Measurements from ENCODE around the gene CAMK2A.

DNA sequence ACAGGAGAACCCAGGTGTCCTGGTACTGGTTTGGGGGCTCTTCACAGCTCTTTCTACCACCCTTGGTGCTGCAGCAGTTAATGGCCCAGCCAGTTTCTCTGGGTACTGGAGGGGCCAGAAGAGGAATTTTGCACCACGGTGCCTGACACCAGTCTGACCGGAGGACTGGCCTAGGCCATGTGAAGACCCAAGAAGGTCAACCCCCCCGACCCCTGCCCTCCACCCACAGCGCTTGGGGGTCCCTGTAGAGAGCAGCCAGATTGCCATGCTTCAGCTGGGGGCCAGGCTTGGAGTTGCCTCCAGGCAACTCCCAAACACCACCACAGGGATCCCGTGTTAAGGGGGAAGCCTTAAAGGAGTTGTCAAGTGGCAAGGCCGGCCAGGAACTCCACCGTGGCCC is 6.9 kb upstream of the CAMK2A start:
- TF ChIP-seq RAD21 (IDR thresholded peaks at IDR 0.05; ENCODE audit: low read length) (no peak), EZH2phosphoT487 (IDR thresholded peaks at IDR 0.05; ENCODE audit: borderline replicate concordance, low read depth) (no peak), SIN3A (IDR thresholded peaks at IDR 0.05; ENCODE audit: borderline replicate concordance, low read depth, low read length) (no peak), FOXM1 (IDR thresholded peaks at IDR 0.05; ENCODE audit: low read depth) (no peak), ELF1 (IDR thresholded peaks at IDR 0.05) (no peak), YY1 (IDR thresholded peaks at IDR 0.05; ENCODE audit: low read depth) (no peak)
- TF ChIP-seq, protein P1, sequence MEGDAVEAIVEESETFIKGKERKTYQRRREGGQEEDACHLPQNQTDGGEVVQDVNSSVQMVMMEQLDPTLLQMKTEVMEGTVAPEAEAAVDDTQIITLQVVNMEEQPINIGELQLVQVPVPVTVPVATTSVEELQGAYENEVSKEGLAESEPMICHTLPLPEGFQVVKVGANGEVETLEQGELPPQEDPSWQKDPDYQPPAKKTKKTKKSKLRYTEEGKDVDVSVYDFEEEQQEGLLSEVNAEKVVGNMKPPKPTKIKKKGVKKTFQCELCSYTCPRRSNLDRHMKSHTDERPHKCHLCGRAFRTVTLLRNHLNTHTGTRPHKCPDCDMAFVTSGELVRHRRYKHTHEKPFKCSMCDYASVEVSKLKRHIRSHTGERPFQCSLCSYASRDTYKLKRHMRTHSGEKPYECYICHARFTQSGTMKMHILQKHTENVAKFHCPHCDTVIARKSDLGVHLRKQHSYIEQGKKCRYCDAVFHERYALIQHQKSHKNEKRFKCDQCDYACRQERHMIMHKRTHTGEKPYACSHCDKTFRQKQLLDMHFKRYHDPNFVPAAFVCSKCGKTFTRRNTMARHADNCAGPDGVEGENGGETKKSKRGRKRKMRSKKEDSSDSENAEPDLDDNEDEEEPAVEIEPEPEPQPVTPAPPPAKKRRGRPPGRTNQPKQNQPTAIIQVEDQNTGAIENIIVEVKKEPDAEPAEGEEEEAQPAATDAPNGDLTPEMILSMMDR (IDR thresholded peaks at IDR 0.05), result no peak
- TF ChIP-seq, protein P2, sequence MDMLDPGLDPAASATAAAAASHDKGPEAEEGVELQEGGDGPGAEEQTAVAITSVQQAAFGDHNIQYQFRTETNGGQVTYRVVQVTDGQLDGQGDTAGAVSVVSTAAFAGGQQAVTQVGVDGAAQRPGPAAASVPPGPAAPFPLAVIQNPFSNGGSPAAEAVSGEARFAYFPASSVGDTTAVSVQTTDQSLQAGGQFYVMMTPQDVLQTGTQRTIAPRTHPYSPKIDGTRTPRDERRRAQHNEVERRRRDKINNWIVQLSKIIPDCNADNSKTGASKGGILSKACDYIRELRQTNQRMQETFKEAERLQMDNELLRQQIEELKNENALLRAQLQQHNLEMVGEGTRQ (IDR thresholded peaks at IDR 0.05; ENCODE audit: borderline replicate concordance, low read depth, low read length), result no peak
- TF ChIP-seq, protein P3, sequence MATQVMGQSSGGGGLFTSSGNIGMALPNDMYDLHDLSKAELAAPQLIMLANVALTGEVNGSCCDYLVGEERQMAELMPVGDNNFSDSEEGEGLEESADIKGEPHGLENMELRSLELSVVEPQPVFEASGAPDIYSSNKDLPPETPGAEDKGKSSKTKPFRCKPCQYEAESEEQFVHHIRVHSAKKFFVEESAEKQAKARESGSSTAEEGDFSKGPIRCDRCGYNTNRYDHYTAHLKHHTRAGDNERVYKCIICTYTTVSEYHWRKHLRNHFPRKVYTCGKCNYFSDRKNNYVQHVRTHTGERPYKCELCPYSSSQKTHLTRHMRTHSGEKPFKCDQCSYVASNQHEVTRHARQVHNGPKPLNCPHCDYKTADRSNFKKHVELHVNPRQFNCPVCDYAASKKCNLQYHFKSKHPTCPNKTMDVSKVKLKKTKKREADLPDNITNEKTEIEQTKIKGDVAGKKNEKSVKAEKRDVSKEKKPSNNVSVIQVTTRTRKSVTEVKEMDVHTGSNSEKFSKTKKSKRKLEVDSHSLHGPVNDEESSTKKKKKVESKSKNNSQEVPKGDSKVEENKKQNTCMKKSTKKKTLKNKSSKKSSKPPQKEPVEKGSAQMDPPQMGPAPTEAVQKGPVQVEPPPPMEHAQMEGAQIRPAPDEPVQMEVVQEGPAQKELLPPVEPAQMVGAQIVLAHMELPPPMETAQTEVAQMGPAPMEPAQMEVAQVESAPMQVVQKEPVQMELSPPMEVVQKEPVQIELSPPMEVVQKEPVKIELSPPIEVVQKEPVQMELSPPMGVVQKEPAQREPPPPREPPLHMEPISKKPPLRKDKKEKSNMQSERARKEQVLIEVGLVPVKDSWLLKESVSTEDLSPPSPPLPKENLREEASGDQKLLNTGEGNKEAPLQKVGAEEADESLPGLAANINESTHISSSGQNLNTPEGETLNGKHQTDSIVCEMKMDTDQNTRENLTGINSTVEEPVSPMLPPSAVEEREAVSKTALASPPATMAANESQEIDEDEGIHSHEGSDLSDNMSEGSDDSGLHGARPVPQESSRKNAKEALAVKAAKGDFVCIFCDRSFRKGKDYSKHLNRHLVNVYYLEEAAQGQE (IDR thresholded peaks at IDR 0.05; ENCODE audit: low read depth, low read length), result no peak
